ENCODE measurements around the gene MAP3K7. TPM values are rescaled to one million over a fixed set of nuclear protein-coding genes. Genes with fewer than 3 reads are reported as not detected.

Gene MAP3K7
- total and polyA plus RNA-seq, 2 of the 4 experiments (the other 2 are of a cell fraction) = 26.5 to 29.9 TPM

DNA sequence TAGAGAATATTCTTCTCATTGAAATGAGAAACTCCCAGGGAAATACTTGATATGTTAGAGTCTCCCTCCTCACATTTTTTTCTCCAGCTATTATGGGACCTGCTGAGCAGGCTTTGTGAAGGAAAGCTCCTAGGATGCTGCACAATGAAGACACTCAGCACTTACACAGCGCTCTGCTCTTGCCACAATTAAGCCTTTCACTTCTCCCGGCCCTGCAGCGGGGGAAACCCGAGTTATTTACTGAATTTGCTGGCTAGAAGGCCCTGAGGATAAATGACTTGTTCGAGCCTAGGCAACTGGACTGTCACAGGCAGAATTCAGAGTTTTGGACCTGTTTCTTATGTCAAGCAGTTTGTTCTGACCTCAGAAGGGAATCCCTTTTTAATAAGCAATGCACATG is 102.0 kb downstream of the MAP3K7 start:
- intact Hi-C loops (cut with micrococcal nuclease) = no loop called here
- WGBS, 2 experiments (ENCODE audit: extremely low coverage in 2 of 2, insufficient read length in 1 of 2) = no CpG with 5 or more reads among the region's 5 CpGs

More for the DNA sequence above, 102.0 kb downstream of the MAP3K7 start:
- Histone ChIP-seq H3K9ac (ENCODE audit: low read depth, low read length) (no peak overlapping the region), H3K4me3 (ENCODE audit: insufficient read depth, low read depth, low read length) (no peak overlapping the region), H2BK15ac (ENCODE audit: low read depth, low read length) (no peak overlapping the region), H3K23ac (ENCODE audit: low read depth, low read length) (no peak overlapping the region), H3K18ac (ENCODE audit: low read depth, low read length) (no peak overlapping the region), H2BK120ac (ENCODE audit: low read depth, low read length) (no peak overlapping the region), H3K27ac (ENCODE audit: insufficient read depth, low read length) (no peak overlapping the region), H3K27me3 (ENCODE audit: control insufficient read depth, insufficient read depth, low read length) (peaks cover 8% of the 10 kb centered on the region), H3K56ac (ENCODE audit: extremely low read depth, insufficient read depth, low read length) (no peak overlapping the region), H3K4me2 (ENCODE audit: low read depth, low read length) (no peak overlapping the region), H3K14ac (replicated peaks; ENCODE audit: low read depth, low read length) (no peak overlapping the region), H2BK20ac (ENCODE audit: low read depth, low read length) (no peak overlapping the region), H2AK9ac (replicated peaks; ENCODE audit: low read depth, low read length, poor library complexity) (no peak overlapping the region), H4K20me1 (ENCODE audit: insufficient read depth, low read length) (no peaks in the 10 kb centered on the region), H3K79me1 (ENCODE audit: low read depth in 1 of 2, low read length in 2 of 2) (no peaks in the 10 kb centered on the region), H2AK5ac (ENCODE audit: low read depth, low read length) (no peak overlapping the region), H2AFZ (replicated peaks; ENCODE audit: low read length, poor library complexity) (no peak overlapping the region), H3K4me1 (ENCODE audit: control insufficient read depth, insufficient read depth, low read length) (no peaks in the 10 kb centered on the region), H3K9me3 (ENCODE audit: control insufficient read depth, insufficient read depth, low read length) (no peaks in the 10 kb centered on the region), H3K9me1 (ENCODE audit: insufficient read depth, low read length) (no peaks in the 10 kb centered on the region), H3K36me3 (ENCODE audit: control insufficient read depth, insufficient read depth, low read length) (no peaks in the 10 kb centered on the region), H4K8ac (ENCODE audit: low read depth in 2 of 2, low read length in 2 of 2) (no peak overlapping the region), H4K5ac (ENCODE audit: low read depth, low read length) (no peak overlapping the region), H3K4ac (ENCODE audit: low read depth, low read length) (no peak overlapping the region), H2BK5ac (ENCODE audit: low read depth, low read length, poor library complexity, severe bottlenecking) (no peak overlapping the region), H4K91ac (ENCODE audit: insufficient read depth, low read depth, low read length) (no peak overlapping the region)
- no peak for TF ChIP-seq RFX5 (IDR thresholded peaks at IDR 0.05; ENCODE audit: low read depth, low read length)
- no peak for TF ChIP-seq SMC3 (IDR thresholded peaks at IDR 0.05; ENCODE audit: low read depth, low read length)
- no peak for TF ChIP-seq POLR2A (IDR thresholded peaks at IDR 0.05; ENCODE audit: low read depth, low read length)
- no peak for TF ChIP-seq NFE2L2 (IDR thresholded peaks at IDR 0.05; ENCODE audit: low read depth, low read length)
- no peak for TF ChIP-seq FOS (IDR thresholded peaks at IDR 0.05; ENCODE audit: low read depth, low read length)
- no peak for TF ChIP-seq MXI1 (IDR thresholded peaks at IDR 0.05; ENCODE audit: borderline replicate concordance, low read depth, low read length)
- no peak for TF ChIP-seq RAD21 (IDR thresholded peaks at IDR 0.05; ENCODE audit: low read length)
- TF ChIP-seq CHD1 (IDR thresholded peaks at IDR 0.05; ENCODE audit: low read depth, low read length) = no peak
- TF ChIP-seq, protein P1, sequence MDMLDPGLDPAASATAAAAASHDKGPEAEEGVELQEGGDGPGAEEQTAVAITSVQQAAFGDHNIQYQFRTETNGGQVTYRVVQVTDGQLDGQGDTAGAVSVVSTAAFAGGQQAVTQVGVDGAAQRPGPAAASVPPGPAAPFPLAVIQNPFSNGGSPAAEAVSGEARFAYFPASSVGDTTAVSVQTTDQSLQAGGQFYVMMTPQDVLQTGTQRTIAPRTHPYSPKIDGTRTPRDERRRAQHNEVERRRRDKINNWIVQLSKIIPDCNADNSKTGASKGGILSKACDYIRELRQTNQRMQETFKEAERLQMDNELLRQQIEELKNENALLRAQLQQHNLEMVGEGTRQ (IDR thresholded peaks at IDR 0.05; ENCODE audit: low read depth, low read length) = no peak
- TF ChIP-seq MAZ (IDR thresholded peaks at IDR 0.05; ENCODE audit: borderline replicate concordance, low read depth, low read length) = no peak
- ATAC-seq (ENCODE audit: low read depth) = no peak
- ChIA-PET CTCF (no interaction called here), POLR2A (ENCODE audit: unreplicated experiment) (no interaction called here)
- dilution Hi-C loops (cut with HindIII; ENCODE audit: low sequenced_read_pairs, unreplicated experiment) = no loop called here
- in situ Hi-C loops (cut with MboI; ENCODE audit: low sequenced_read_pairs) = no loop called here
- BruUV-seq (replicated peaks) = no TSS peak
- no peak for DNase-seq
